Measurements from ENCODE around the gene AOC3. TPM values are rescaled to one million over a fixed set of nuclear protein-coding genes. Genes with fewer than 3 reads are reported as not detected.

AOC3 gene
- polyA plus RNA-seq, 2 of the 4 experiments (the other 2 are of a cell fraction), result 0.79 to 1.4 TPM

GRCh38 chr17:42832934-42833766, 17.8 kb upstream of the AOC3 start, which contains the start of gene PSME3:
Gene PSME3, plus strand, starts transcription at chr17:42833397. Its CDS starts 235 bp downstream, at chr17:42833632.
- CTCF ChIA-PET, result interaction anchor here (0.7 to 6.4 kb wide), 16 partner anchors 11 to 255 kb away, joined by 3 to 81 read pairs (median 7); partner anchors contain the start of genes AOC2, BECN1, PSMC3IP and RPL27
- peak within 1 kb of the TSS; percentile 87 for H3K4me2 ChIP-seq
- H3K4me3 ChIP-seq, result peak within 1 kb of the TSS; percentile 94
- H3K4me1 ChIP-seq, result peaks cover 22% of the 10 kb centered on the region
- peak within 1 kb of the TSS; percentile 95 to 96 for H3K27ac ChIP-seq
- peak; percentile 92 to 96 for DNase-seq (ENCODE audit: low read depth in 1 of 2, low spot score in 1 of 2)
- POLR2A ChIA-PET, result interaction anchor here (0.6 to 2.3 kb wide), 5 partner anchors 9 to 165 kb away, joined by 3 to 30 read pairs (median 5); partner anchors contain the start of genes BECN1, COA3, RPL27 and VPS25
- H3K9me3 ChIP-seq, result no peaks in the 10 kb centered on the region
- WGBS (ENCODE audit: missing lambda C conversion rate), result 1% methylated on average over 71 of the region's 71 CpGs
- peak; percentile 96 to 97 for ATAC-seq
- FAIRE-seq, result peak; percentile 72
- no peak for TF ChIP-seq NR3C1 (IDR thresholded peaks at IDR 0.05)
- no peak; the same call in 1 of the 2 replicates for TF ChIP-seq REST (IDR thresholded peaks at IDR 0.05)
- peak; percentile 58; the same call in 1 of the 2 replicates for TF ChIP-seq GATA3 (IDR thresholded peaks at IDR 0.05; ENCODE audit: borderline replicate concordance)
- TF ChIP-seq CEBPB (IDR thresholded peaks at IDR 0.05), result no peak
- TF ChIP-seq POLR2AphosphoS2 (conservative IDR thresholded peaks at IDR 0.05; ENCODE audit: low read length), result no peak
- no peak for TF ChIP-seq ESRRA (IDR thresholded peaks at IDR 0.05; ENCODE audit: borderline replicate concordance, low read length)
- no peak for TF ChIP-seq SREBF2 (IDR thresholded peaks at IDR 0.05)
- TF ChIP-seq EP300 (IDR thresholded peaks at IDR 0.05), result no peak
- TF ChIP-seq JUNB (IDR thresholded peaks at IDR 0.05), result no peak
- TF ChIP-seq HES2 (IDR thresholded peaks at IDR 0.05), result no peak
- peak; percentile 74; the same call in 1 of the 2 replicates for TF ChIP-seq HOXA7 (CRISPR knock-in tag; IDR thresholded peaks at IDR 0.05)
- peak; percentile 93 for TF ChIP-seq BCL3 (IDR thresholded peaks at IDR 0.05)
- TF ChIP-seq FOXS1 (CRISPR knock-in tag; IDR thresholded peaks at IDR 0.05), result no peak
- TF ChIP-seq POLR2A (IDR thresholded peaks at IDR 0.05; ENCODE audit: low read length), result peak; percentile 98
- peak; percentile 87 for TF ChIP-seq E2F6 (IDR thresholded peaks at IDR 0.05; ENCODE audit: borderline replicate concordance, low read depth)
- TF ChIP-seq BHLHE40 (IDR thresholded peaks at IDR 0.05; ENCODE audit: low read depth, low read length), result peak; percentile 99
- TF ChIP-seq RAD21 (conservative IDR thresholded peaks at IDR 0.05 in 1 of 2, IDR thresholded peaks at IDR 0.05 in 1 of 2), result no peak; a peak in 1 of 5 replicates
- no peak; the same call in 1 of the 2 replicates for TF ChIP-seq HDAC2 (IDR thresholded peaks at IDR 0.05)
- peak; percentile 62; the same call in 1 of the 2 replicates for TF ChIP-seq NPAS2 (CRISPR knock-in tag; IDR thresholded peaks at IDR 0.05; ENCODE audit: borderline replicate concordance)
- peak; percentile 64; the same call in 1 of the 2 replicates for TF ChIP-seq HMGXB4 (CRISPR knock-in tag; IDR thresholded peaks at IDR 0.05; ENCODE audit: borderline replicate concordance)
- TF ChIP-seq TFCP2L1 (CRISPR knock-in tag; IDR thresholded peaks at IDR 0.05), result no peak; the same call in 1 of the 2 replicates
- no peak; the same call in 1 of the 2 replicates for TF ChIP-seq PBX3 (IDR thresholded peaks at IDR 0.05)
- TF ChIP-seq TP53 (CRISPR knock-in tag; IDR thresholded peaks at IDR 0.05), result no peak
- no peak for TF ChIP-seq FOSL2 (IDR thresholded peaks at IDR 0.05)
- TF ChIP-seq FOSL2 (CRISPR knock-in tag; IDR thresholded peaks at IDR 0.05), result 0 out of 2 replicates have a peak, but pooled peaks have one; percentile 2
- no peak for TF ChIP-seq MAFK (IDR thresholded peaks at IDR 0.05; ENCODE audit: partially characterized antibody)
- TF ChIP-seq RFX5 (IDR thresholded peaks at IDR 0.05), result peak; percentile 72; the same call in 1 of the 2 replicates
- TF ChIP-seq CTCF (IDR thresholded peaks at IDR 0.05), result no peak
